NCI-H2196 (cell line): ENCODE results near the gene USP20.

Experiments
- DNase-seq: peaks from one replicate; lab custom pipeline; 2025; ENCODE audit not compliant: unreplicated experiment; lab: John Stamatoyannopoulos, UW

The USP20 gene

GRCh38 chr9:129914051-129914450 lies 78.8 kb downstream of the USP20 start:
- DNase-seq: no peak

- no peak for DNase-seq
Measured at GRCh38 chr9:129916707-129917106, 81.4 kb downstream of the USP20 start.

GRCh38 chr9:129918296-129918950 lies 83.2 kb downstream of the USP20 start:
- DNase-seq: no peak

GRCh38 chr9:129919277-129919676 lies 84.0 kb downstream of the USP20 start:
- no peak for DNase-seq

- DNase-seq: no peak
Measured at GRCh38 chr9:129919841-129920240, 84.6 kb downstream of the USP20 start.

GRCh38 chr9:129921905-129922304 lies 86.6 kb downstream of the USP20 start:
- no peak for DNase-seq

GRCh38 chr9:129923589-129923988 lies 88.3 kb downstream of the USP20 start:
- no peak for DNase-seq

GRCh38 chr9:129929496-129930125 lies 94.4 kb downstream of the USP20 start:
- no peak for DNase-seq

- DNase-seq: no peak
Measured at GRCh38 chr9:129930743-129931142, 95.5 kb downstream of the USP20 start.
